GM12872 (cell line): ENCODE results near the gene USP11.
A peak's percentile ranks its signal among the peaks of the same experiment; 100 is the strongest.

ENCODE experiments used
- CTCF ChIP-seq: IDR thresholded peaks from 3 replicates; pipeline ENCODE4 v1.5.1; 2011; ENCODE audit warnings: low read depth, mild to moderate bottlenecking, low read length, moderate library complexity; ENCODE audit not compliant: insufficient read depth

USP11 gene

DNA sequence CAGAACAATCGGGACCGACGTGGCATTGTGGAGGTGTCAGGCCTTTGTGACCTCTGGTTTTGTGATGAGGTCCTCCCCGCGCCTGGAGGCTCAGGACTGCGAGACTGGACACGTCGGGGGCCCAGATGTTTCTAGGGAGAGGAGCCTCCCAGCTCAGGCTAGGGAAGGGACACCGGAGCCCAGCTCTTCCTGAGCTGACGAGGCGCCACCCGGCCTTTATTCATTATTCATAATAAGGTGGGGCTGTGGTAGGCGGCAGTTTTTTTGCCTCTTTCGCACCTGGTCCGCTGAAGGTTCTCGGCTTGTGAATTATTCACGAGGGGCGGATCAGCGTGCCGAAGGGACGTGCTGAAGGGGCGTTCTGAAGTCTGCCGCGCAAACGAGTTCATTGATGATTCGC is 41.5 kb upstream of the USP11 start:
- no peak for TF ChIP-seq CTCF

GRCh38 chrX:47191806-47192401 is 40.9 kb upstream of the USP11 start:
- TF ChIP-seq CTCF = no peak

- peak; percentile 52 for TF ChIP-seq CTCF
These were observed 39.2 kb upstream of the USP11 start, which contains the start of gene UBA1 for GRCh38 chrX:47193475-47194193. UBA1 (plus strand) TSS chrX:47193829; CDS start chrX:47198803, 4,974 bp downstream.

- no peak for TF ChIP-seq CTCF
These were observed 38.5 kb upstream of the USP11 start for GRCh38 chrX:47194194-47194787.

DNA sequence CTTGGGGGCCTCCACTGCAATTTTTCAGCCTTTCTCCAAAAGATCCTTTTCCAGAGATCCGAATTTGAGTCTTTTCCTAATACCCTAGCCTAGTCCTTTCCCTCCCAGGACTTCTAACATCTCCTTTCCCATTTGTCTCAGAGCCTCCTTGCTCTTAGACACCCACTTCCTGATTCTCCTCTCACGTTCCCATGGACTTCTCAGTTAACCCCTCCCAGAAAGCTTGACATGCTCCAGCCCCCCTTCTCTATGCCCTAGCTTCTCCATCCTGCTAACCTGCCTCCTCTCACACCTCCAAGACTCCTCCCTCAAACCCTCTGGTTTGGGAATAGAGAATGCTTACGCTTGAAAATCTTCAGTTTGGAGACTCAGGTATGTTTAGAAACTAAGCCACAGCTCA is 36.7 kb upstream of the USP11 start:
- no peak for TF ChIP-seq CTCF

GRCh38 chrX:47197526-47197925 is 35.3 kb upstream of the USP11 start:
- TF ChIP-seq CTCF = no peak

GRCh38 chrX:47198026-47198686 is 34.7 kb upstream of the USP11 start:
- no peak for TF ChIP-seq CTCF
